Neural progenitor cell (in vitro differentiated cells): Measurements from ENCODE around the gene LRFN2. TPM values are rescaled to one million over a fixed set of nuclear protein-coding genes. Genes with fewer than 3 reads are reported as not detected.

ENCODE experiments used
- DNase-seq: peaks from one replicate; pipeline ENCODE4 v3.0.0-alpha.2; 2016; ENCODE audit warnings: low spot score
- H2AFZ ChIP-seq: fragments of 200-600 bp; sonication (generic); replicated peaks from 2 replicates; pipeline ENCODE4 v1.6.1; 2016; ENCODE audit warnings: antibody characterized with exemption
- H3F3A ChIP-seq: fragments of 200-600 bp; sonication (generic); 2 replicates; pipeline ENCODE4 v1.6.1; 2016; ENCODE audit warnings: antibody characterized with exemption, low read depth
- H3K27ac ChIP-seq: fragments of 200-600 bp; sonication (generic); 2 replicates; pipeline ENCODE4 v1.5.1; 2016; ENCODE audit warnings: mild to moderate bottlenecking
- H3K27me3 ChIP-seq: fragments of 200-600 bp; sonication (generic); 2 replicates; pipeline ENCODE4 v1.6.1; 2016; ENCODE audit warnings: mild to moderate bottlenecking, moderate library complexity
- H3K36me3 ChIP-seq: fragments of 200-600 bp; sonication (generic); 2 replicates; pipeline ENCODE4 v1.5.1; 2016
- H3K4me1 ChIP-seq: fragments of 200-600 bp; sonication (generic); 2 replicates; pipeline ENCODE4 v1.6.1; 2016; ENCODE audit warnings: mixed run types
- H3K4me2 ChIP-seq: fragments of 200-600 bp; sonication (generic); 2 replicates; pipeline ENCODE4 v1.6.1; 2016
- H3K4me3 ChIP-seq: fragments of 200-600 bp; sonication (generic); 2 replicates; pipeline ENCODE4 v1.5.1; 2016
- H3K79me2 ChIP-seq: fragments of 200-600 bp; sonication (generic); 2 replicates; pipeline ENCODE4 v1.6.1; 2016; ENCODE audit warnings: low read depth
- H3K9ac ChIP-seq: fragments of 200-600 bp; sonication (generic); 2 replicates; pipeline ENCODE4 v1.6.1; 2016
- H3K9me3 ChIP-seq: fragments of 200-600 bp; sonication (generic); 2 replicates; pipeline ENCODE4 v1.5.1; 2016; ENCODE audit warnings: low read depth
- H4K20me1 ChIP-seq: fragments of 200-600 bp; sonication (generic); 2 replicates; pipeline ENCODE4 v1.6.1; 2016; ENCODE audit warnings: low read depth
- H3K27ac Mint-ChIP-seq: 3 replicates; pipeline ENCODE4 v1.8.0; 2021; ENCODE audit warnings: mixed read lengths
- H3K27me3 Mint-ChIP-seq: 2 replicates; pipeline ENCODE4 v1.8.0; 2022; ENCODE audit warnings: low read depth, mild to moderate bottlenecking, inconsistent platforms, moderate library complexity, mixed read lengths; ENCODE audit not compliant: insufficient read depth
- H3K36me3 Mint-ChIP-seq: 3 replicates; pipeline ENCODE4 v1.8.0; 2021; ENCODE audit warnings: mixed read lengths
- H3K4me1 Mint-ChIP-seq: 3 replicates; pipeline ENCODE4 v1.8.0; 2021; ENCODE audit warnings: mixed read lengths
- H3K4me3 Mint-ChIP-seq: 3 replicates; pipeline ENCODE4 v1.8.0; 2021; ENCODE audit warnings: mild to moderate bottlenecking, moderate library complexity, mixed read lengths
- H3K9me3 Mint-ChIP-seq: 3 replicates; pipeline ENCODE4 v1.8.0; 2020; ENCODE audit warnings: mixed read lengths
- EZH2 ChIP-seq: fragments of 200-600 bp; sonication (generic); IDR thresholded peaks from 2 replicates; pipeline ENCODE4 v1.6.1; 2017; ENCODE audit warnings: antibody characterized with exemption, mild to moderate bottlenecking, moderate library complexity
- EZH2phosphoT487 ChIP-seq: fragments of 200-600 bp; sonication (generic); IDR thresholded peaks from 2 replicates; pipeline ENCODE4 v1.6.1; 2017; ENCODE audit warnings: antibody characterized with exemption
- total RNA-seq: library from RNA; depleted of rRNA; stranded (reverse); fragments of >200 nt; gene quantifications from 2 replicates; pipeline ENCODE4 v1.2.3, GENCODE V29; 2015; ENCODE audit warnings: low replicate concordance
- TF ChIP-seq, protein P1 (sequence below): fragments of 200-600 bp; sonication (generic); IDR thresholded peaks from 2 replicates; pipeline ENCODE4 v1.5.1; 2017; ENCODE audit warnings: antibody characterized with exemption, mild to moderate bottlenecking

Gene LRFN2
- total RNA-seq, 1 donor from 2014 or later: not detected

DNA sequence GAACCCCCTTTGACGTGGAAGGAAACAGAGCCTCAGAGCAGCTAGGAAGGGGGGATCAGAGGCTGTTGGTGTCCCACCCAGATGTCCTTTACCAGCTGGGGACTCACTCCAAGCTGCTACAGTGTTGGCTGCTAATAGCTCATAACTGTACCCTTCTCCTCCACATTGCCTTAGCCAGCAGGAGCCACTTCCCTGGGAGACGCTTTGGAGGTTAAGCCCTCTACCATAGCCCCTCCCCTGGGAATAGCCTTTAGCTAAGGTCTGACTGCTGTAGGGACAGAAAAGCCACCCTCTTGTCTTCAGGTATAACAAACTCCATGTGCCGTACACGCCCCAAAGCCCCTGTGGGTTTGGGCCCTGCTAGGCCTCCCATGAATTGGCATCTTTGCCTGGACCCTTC, 238.6 kb downstream of the LRFN2 start:
- no peak for TF ChIP-seq EZH2phosphoT487
- Mint-ChIP-seq H3K27ac (peak overlapping the region; percentile 13), H3K4me3 (no peak overlapping the region), H3K27me3 (peaks cover 21% of the 10 kb centered on the region), H3K4me1 (peaks cover 33% of the 10 kb centered on the region), H3K36me3 (no peaks in the 10 kb centered on the region), H3K9me3 (no peaks in the 10 kb centered on the region)
- Histone ChIP-seq H3K4me2 (peak overlapping the region; percentile 4), H3K27ac (no peak overlapping the region), H3K9ac (no peak overlapping the region), H2AFZ (no peak overlapping the region), H3K9me3 (no peaks in the 10 kb centered on the region), H3K27me3 (no peaks in the 10 kb centered on the region), H3K79me2 (no peaks in the 10 kb centered on the region), H4K20me1 (peaks cover 4% of the 10 kb centered on the region), H3K4me3 (no peak overlapping the region), H3F3A (peaks cover 19% of the 10 kb centered on the region), H3K4me1 (peaks cover 41% of the 10 kb centered on the region), H3K36me3 (no peaks in the 10 kb centered on the region)
- DNase-seq: no peak

DNA sequence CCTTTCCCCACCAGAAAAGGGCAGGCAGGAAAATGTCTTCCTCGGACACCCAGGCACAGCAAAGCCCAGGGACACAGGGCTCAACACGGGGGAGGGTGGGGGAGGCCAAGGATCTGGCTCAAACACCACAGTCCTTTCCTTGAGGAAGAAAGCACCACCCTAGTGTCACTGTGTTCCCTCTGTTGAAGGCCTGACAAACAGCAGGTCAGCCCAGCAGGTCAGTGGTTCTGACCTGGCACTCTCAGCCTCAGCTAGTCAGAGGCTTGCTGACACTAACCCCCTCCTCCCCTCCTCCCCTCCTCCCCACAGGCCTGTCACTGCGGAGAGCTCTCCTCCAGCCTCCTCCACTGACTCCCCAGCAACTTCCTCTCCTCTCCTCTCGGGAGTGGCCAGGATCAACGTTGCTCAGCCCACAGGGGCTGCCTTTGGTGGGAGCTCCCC, 239.6 kb downstream of the LRFN2 start:
- peak overlapping the region; percentile 30 for H2AFZ ChIP-seq
- no peak overlapping the region for H3K27ac Mint-ChIP-seq
- peaks cover 51% of the 10 kb centered on the region for H3K4me1 ChIP-seq
- H3K4me3 Mint-ChIP-seq: no peak overlapping the region
- no peaks in the 10 kb centered on the region for H3K9me3 Mint-ChIP-seq
- peaks cover 21% of the 10 kb centered on the region for H3K27me3 Mint-ChIP-seq
- H3K36me3 ChIP-seq: no peaks in the 10 kb centered on the region
- no peak overlapping the region for H3K27ac ChIP-seq
- peaks cover 29% of the 10 kb centered on the region for H3F3A ChIP-seq
- H3K4me1 Mint-ChIP-seq: peaks cover 43% of the 10 kb centered on the region
- H3K9me3 ChIP-seq: no peaks in the 10 kb centered on the region
- no peaks in the 10 kb centered on the region for H3K79me2 ChIP-seq
- H3K27me3 ChIP-seq: no peaks in the 10 kb centered on the region
- peaks cover 4% of the 10 kb centered on the region for H4K20me1 ChIP-seq
- H3K36me3 Mint-ChIP-seq: no peaks in the 10 kb centered on the region
- no peak for TF ChIP-seq EZH2
- TF ChIP-seq EZH2phosphoT487: no peak
- TF ChIP-seq, protein P1, sequence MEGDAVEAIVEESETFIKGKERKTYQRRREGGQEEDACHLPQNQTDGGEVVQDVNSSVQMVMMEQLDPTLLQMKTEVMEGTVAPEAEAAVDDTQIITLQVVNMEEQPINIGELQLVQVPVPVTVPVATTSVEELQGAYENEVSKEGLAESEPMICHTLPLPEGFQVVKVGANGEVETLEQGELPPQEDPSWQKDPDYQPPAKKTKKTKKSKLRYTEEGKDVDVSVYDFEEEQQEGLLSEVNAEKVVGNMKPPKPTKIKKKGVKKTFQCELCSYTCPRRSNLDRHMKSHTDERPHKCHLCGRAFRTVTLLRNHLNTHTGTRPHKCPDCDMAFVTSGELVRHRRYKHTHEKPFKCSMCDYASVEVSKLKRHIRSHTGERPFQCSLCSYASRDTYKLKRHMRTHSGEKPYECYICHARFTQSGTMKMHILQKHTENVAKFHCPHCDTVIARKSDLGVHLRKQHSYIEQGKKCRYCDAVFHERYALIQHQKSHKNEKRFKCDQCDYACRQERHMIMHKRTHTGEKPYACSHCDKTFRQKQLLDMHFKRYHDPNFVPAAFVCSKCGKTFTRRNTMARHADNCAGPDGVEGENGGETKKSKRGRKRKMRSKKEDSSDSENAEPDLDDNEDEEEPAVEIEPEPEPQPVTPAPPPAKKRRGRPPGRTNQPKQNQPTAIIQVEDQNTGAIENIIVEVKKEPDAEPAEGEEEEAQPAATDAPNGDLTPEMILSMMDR: no peak
- no peak overlapping the region for H3K4me3 ChIP-seq
- DNase-seq: peak; percentile 45
- peak overlapping the region; percentile 60 for H3K4me2 ChIP-seq
- H3K9ac ChIP-seq: no peak overlapping the region

DNA sequence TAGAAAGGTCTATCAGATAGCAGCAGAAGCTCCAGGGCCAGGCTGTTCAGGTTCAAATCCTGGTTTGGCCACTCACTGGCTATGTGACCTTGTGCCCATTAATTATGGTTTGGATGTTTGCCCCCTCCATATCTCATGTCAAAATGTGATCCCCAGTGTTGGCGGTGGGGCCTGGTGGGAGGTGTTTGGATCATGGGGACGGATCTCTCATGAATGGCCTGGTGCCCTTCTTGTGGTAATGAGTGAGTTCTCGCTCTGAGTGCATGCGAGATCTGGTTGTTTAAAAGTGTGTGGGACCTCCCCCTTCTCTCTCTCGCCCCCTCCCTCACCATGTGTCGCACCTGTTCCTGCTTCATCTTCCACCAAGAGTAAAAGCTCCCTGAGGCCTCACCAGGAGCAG, 240.9 kb downstream of the LRFN2 start:
- no peak overlapping the region for H3K27ac Mint-ChIP-seq
- Histone ChIP-seq H3K4me1 (peaks cover 64% of the 10 kb centered on the region), H2AFZ (no peak overlapping the region)

DNA sequence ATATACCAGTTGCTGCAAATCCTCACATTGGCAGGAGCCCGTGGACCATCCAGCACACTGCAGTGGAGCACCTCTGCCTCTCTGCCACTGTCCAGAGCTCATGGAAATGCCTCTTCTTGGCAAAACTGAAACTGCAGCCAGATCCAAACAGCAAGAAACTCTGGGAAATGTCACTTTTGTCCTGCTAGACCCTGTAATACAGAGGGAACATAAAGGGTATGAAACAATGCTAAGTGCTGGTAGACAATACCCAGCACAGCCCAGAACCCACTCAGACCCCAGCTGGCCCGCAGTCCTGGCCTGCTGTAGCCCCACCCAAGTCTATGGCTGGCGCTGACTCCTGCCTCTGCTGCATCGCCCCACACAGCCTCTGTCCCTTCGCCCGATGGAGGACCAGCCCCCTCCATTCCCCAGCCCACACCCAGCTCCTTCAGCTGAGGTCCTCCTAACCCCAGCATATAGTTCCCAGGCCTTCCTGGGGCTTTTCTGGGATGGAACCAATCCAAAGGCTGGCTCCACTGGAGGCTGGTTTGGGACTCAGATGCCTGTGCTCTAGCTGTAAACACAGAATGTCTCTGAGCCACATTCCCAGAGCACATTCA, 242.5 kb downstream of the LRFN2 start:
- peaks cover 26% of the 10 kb centered on the region for H3K27me3 Mint-ChIP-seq
- H3K27ac Mint-ChIP-seq: peak overlapping the region; percentile 79

More for the DNA sequence above, 240.9 kb downstream of the LRFN2 start:
- Histone ChIP-seq H3K79me2 (no peaks in the 10 kb centered on the region), H4K20me1 (peaks cover 4% of the 10 kb centered on the region), H3K4me2 (no peak overlapping the region), H3K36me3 (no peaks in the 10 kb centered on the region), H3K9me3 (no peaks in the 10 kb centered on the region), H3K27ac (no peak overlapping the region), H3K9ac (no peak overlapping the region), H3K27me3 (no peaks in the 10 kb centered on the region), H3K4me3 (no peak overlapping the region), H3F3A (peaks cover 37% of the 10 kb centered on the region)
- Mint-ChIP-seq H3K36me3 (no peaks in the 10 kb centered on the region), H3K4me1 (peaks cover 54% of the 10 kb centered on the region), H3K9me3 (no peaks in the 10 kb centered on the region), H3K4me3 (no peak overlapping the region), H3K27me3 (peaks cover 25% of the 10 kb centered on the region)
- DNase-seq: no peak
- TF ChIP-seq, protein P1: no peak
- TF ChIP-seq EZH2phosphoT487 (no peak), EZH2 (no peak)

More for the DNA sequence above, 242.5 kb downstream of the LRFN2 start:
- TF ChIP-seq EZH2 (no peak), EZH2phosphoT487 (no peak)
- TF ChIP-seq, protein P1: no peak
- Histone ChIP-seq H3K9ac (no peak overlapping the region), H3K79me2 (no peaks in the 10 kb centered on the region), H3K27me3 (no peaks in the 10 kb centered on the region), H3K9me3 (no peaks in the 10 kb centered on the region), H3F3A (peaks cover 37% of the 10 kb centered on the region), H3K4me2 (peak overlapping the region; percentile 62), H2AFZ (no peak overlapping the region), H4K20me1 (peaks cover 4% of the 10 kb centered on the region), H3K36me3 (no peaks in the 10 kb centered on the region), H3K4me3 (no peak overlapping the region), H3K27ac (no peak overlapping the region), H3K4me1 (peaks cover 63% of the 10 kb centered on the region)
- H3K36me3 Mint-ChIP-seq: no peaks in the 10 kb centered on the region
- peak; percentile 13 for DNase-seq
- no peak overlapping the region for H3K4me3 Mint-ChIP-seq
- peaks cover 54% of the 10 kb centered on the region for H3K4me1 Mint-ChIP-seq
- no peaks in the 10 kb centered on the region for H3K9me3 Mint-ChIP-seq
